HG02678 (cell line): Measurements from ENCODE around the gene RNF114.
A peak's percentile ranks its signal among the peaks of the same experiment; 100 is the strongest.
"Not testable (repeated sequence)": the region's sequence is repeated elsewhere in the genome, so short reads cannot be mapped to it uniquely, and the experiment has no call there.

Experiments
- ATAC-seq: cut with Tn5 transposase; IDR thresholded peaks from one replicate; pipeline ENCODE4 v1.9.1; 2021; ENCODE audit warnings: mild to moderate bottlenecking, moderate library complexity; ENCODE audit not compliant: unreplicated experiment

The RNF114 gene

DNA sequence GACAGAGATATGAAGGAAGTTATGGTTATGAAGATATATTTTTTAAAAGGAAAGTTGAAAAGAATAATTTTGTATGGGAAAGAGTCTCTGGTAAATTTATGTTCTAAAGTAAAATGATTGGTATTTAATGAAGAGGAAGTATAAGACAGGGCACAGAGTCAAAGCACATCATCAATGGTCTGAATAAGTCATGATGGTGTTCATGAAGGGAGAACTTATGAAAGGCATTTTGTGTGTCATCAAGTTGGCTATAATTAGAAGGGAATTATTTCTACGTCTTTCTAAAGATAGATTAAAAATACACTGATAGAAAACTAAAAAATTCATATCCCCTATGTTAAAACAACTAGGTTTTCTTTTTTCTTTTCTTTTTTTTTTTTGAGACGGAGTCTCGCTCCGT lies 25.2 kb downstream of the RNF114 start:
- ATAC-seq: no peak

DNA sequence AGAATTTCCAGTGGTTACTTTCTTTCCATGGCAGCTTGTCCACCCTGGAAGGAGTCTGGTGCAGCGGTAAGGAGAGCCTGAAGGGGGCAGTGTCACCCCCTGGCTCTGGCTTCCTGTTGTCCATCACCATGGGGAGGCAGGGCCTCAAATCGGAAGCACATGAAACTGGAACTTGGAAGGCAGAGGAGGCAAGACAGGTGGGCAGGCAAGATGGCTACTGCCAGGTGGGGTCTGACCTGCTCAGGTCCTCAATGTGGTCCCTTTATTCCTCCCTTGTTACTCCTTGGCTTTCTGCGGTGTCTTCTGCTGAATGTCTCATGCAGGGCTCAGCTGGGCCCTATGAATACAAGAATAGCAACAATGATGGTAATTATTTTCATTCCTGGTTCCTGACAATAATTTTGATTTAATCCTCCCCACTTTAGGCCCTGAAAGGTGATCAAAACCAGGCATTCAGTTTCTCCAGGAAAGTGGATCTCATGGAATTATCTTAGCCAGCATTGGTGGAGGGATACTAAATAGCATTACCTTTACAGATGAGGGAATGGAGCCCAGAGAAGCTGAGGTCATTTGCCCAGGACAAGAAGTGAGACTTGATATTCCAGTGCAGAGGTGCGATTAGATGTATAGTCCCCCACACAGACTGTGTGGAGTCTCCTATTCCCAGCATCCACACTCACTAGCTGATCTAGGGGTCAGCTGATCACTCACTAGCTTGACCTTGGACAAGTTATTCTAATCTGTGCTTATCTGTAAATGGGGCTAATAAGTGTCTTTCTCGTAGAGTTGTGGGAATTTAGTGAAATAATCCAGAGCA lies 29.0 kb downstream of the RNF114 start:
- ATAC-seq: no peak

DNA sequence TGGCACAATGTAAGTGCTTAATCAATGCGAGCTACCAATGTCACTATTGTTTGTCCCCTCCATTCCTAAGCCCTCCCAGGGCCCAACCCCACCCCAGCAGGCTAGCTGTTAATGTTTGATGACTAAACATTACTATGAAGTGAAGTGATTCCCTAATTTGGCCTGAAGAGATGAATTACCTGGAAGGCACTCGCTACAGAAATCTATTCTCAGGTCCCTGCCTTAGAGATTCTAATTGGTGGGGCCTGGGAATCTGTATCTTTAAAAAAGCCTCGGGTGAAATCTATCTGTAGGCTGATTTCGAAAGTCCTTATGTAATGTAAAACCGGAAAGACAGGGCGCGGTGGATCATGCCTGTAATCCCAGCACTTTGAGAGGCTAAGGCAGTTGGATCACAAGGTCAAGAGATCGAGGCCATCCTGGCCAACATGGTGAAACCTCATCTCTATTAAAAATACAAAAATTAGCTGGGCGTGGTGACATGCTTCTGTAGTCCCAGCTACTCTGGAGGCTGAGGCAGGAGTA lies 29.6 kb downstream of the RNF114 start:
- no peak for ATAC-seq

DNA sequence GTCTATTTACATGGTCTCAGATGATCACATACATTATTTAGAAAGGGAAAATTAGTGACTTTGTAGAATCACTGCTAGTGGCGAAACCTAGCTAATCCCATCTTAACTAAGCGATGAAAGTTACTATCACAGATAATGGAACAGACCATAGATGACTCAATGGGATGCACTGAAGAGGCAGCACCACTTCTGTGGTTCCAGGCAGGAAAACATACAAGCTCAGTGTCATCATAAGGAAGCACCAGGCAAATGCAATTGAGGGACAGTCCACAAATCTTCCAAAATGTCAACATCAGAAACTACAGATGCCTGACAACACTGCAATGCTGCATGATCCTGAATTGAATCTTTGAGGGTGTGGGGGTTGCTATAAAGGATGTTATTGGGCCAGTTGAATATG lies 30.7 kb downstream of the RNF114 start:
- ATAC-seq: no peak

DNA sequence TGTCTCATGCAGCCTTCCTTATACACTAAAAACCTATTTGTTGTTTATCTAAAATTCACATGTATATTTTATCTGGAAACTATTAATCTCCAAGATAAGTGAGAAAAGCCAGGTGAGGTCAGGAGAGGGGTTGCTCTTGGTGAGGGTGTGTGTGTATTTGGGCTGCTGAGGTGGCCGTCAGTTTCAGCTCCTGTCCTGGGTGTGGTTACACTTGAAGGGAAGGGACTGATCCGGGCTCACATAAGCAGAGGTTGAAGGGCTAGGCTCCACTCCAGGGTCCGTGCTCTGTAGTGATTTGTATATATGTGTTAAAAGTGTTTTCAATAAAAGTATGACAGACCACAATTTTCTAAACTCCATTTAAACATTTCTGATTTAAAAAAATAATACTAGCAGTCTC lies 33.0 kb downstream of the RNF114 start:
- no peak for ATAC-seq

DNA sequence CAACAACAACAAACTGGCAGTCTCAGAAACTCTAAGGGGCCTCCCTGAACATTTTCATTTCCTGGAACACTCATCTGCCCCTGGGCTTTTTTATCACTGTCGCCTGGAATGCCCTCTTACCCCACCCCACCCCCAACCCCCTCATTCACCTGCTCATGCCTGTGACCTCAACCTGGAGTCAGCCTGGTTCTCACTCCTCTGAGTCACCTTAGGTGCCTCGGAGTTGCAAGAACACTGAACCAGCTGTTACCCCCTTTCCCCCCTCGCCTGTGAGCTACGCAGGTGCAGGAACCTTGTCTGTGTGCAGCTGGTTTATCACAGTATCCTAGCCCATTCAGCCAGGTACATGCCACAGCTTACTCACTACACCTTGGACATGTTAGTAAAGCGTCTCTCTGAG lies 33.7 kb downstream of the RNF114 start:
- ATAC-seq: no peak

DNA sequence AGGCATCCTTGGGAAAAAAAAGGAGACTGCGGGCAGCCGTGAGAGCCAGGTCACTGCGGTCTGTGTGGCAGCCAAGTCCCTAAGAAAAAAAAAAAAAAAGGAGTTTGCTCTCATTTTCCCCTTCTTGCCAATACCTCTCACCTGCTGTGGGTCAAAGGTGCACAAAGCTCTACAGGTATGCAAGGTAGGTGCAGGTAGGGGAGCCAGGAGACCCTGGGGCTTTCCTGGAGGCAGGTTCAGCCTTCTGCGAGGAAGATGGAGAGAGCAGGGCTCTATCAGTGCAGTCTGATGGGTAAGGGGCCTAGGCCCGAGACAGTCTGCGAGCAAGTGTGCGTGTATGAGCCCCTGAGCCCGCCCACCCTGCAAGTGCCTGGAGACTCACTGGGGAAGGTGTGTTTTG lies 34.3 kb downstream of the RNF114 start:
- no peak for ATAC-seq

DNA sequence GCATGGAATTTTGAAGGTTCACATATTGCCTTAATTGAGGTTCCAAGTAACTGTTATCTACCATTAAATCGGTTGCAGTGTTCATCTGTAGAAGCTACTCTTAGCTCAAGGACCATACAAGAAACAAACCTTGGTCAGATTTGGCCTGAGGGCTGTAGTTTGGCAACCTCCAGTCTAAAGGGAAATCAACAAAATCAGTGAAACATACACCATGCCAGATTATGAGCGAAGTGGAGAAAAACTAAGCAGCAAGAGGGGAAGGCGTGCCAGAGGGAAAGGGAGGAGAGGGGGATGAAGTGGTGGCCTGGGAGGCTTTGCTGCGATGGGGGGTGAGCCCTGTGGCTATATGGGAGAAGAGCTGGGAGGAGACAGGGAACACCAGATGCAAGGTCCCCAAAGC lies 37.8 kb downstream of the RNF114 start:
- no peak for ATAC-seq

DNA sequence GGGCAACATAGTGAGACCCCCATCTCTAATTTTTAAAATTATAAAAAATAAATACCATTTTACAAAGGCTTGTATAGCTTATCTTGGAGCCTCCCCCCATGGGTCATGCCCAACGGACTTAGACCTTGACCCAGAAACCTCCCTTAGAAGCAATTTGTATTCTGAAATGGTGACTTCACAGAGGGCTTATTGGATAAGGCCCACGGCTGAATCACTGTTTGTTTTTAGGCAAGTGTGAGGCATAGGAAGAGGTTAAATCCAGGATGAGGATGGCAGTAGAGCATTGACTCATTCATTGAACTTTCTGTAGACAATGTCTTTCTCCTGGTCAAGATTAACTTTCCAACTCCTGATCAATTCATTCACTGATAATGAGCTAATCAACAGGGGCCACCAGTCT lies 40.3 kb downstream of the RNF114 start:
- no peak for ATAC-seq

DNA sequence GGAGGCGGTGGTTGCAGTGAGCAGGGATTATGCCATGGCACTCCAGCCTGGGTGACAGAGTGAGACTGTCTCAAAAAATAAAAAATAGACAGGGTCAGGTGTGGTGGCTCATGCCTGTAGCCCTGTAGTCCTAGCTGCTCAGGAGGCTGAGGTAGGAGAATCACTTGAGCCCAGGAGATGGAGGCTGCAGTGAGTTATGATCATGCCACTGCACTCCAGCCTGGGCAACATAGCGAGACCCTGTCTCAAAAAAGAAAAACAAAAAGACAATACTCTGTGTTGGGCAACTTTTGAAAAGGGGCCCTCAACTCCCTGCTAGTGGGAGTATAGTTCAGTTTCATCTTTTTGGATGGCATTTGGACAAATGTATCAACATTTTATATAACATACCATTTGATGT lies 41.5 kb downstream of the RNF114 start:
- not testable (repeated sequence) for ATAC-seq

DNA sequence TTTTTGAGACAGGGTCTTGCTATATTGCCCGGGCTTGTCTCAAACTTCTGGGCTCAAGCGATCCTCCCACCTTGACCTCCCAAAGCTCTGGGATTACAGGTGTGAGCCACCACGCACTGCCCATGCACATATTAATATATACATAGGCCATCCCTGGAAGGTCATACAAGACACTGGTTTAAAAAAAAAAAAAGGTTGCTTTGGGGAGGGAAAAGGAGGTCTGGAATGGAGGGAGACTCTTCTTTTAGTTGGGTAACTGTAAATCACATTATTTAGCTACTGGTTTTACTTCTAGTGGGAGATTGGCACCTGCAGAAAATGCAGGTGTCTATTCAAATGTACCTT lies 42.5 kb downstream of the RNF114 start:
- ATAC-seq: no peak

DNA sequence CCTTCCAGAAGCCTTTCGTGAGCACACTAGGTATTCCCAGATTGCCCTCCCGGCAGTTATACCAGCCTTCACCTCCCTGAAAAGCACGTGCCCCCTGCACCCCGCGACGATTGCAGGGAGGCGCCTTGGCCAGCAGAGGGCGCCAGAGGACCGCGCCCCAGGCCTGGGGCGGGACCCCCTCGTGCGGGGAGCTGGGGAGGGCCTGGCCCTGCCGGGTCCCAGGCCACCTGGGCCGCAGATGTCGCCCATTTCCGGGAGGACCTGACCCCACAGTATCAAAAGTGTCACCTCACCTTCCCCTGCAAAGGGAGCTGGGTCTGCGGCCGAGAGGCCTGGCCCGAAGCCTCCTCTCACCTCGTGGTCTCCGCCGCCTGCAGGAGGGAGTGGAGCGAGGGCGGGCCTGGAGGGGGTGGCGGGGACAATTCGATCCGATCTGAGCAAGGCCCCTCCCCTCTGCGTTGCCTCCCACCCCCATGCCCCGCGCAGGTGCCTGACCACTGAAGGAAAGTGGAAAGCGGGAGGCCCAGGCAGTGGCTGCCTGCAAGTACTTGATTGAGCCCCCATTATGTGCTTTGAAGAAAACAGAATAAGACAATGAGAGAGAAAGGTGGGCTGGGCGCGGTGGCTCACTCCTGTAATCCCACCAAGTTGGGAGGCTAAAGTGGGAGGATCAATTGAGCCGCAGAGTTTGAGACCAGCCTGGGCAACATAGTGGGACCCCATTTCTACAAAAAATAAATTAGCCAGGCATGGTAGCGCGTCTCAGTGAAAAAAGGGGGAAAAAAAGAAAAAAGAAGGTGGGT lies 43.0 kb downstream of the RNF114 start:
- ATAC-seq: no peak

DNA sequence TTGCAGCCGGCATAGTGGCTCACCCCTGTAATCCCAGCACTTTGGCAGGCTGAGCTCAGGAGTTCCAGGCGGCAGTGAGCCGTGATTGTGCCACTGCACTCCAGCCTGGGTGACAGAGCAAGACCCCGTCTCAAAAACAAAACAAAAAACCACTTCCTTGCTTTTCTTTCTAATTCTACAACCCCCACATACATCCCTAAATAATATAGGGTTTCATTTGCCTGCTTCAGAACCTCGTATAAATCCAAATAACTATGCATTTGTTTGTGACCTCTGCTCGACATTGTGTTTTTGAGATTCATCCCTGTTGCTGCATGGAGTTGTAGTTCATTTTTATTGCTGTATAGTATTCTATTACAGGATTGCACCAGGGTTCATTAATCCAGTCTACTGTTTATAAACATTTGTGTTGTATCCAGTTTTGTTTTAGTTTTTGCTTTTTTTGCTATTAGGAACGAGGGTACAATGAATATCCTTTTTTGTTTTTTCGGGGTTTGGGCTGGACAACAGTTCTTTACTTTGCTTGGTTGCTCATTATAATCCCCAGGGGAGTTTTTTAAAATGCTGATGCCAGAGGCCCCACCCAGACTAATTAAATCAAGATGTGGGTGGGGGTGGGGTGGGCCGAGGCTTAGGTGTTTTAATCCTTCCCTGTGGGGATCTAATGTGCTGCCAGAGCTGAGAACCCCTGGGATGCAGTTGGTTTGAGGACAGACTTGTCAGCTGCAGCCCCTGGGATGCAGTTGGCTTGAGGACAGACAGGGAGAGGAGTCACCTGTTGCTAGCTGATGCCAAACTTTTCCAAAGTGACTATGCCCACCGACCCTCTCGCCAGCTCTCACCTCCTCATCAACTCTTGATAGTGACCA lies 44.2 kb downstream of the RNF114 start:
- no peak for ATAC-seq

DNA sequence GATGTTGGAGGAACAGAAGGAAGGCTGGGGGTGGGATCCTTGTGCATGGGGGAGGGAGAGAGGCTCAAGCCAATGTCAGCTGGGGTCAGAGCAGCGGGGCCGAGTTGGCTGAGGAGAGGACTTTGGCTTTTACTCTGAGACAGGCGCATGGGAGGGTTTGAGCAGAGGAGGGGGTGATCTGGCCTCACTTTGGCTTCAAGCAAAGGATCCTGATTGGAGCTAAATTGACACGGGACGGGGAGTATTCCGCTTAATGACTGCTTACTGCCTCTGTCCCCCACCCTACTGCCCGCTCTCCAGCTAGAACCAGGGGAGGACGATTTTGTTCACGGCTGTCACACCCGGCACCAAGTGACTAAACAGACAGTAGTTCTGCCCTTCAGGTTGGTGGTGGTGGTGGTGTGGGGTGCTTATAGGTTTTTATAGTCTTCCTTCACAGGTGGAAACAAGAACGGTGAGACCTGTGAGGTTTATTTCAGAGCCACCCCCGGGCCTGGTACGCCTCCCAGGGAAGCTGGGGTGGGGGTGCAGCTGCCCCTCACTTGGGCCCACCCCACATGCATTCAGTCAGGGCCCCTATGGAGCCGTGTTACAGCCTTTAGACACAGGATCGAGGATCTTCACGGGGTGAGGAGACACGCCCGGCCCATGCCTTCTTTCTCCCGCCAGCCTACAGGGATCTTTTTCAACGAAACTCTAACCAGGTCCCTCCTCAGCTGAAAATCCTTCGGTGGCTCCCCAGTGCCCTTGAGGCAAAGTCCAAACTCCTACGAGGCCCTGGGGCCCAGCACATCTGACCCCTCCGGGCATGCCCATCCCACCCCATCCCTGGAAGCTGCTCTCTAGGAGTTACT lies 45.2 kb downstream of the RNF114 start:
- no peak for ATAC-seq

DNA sequence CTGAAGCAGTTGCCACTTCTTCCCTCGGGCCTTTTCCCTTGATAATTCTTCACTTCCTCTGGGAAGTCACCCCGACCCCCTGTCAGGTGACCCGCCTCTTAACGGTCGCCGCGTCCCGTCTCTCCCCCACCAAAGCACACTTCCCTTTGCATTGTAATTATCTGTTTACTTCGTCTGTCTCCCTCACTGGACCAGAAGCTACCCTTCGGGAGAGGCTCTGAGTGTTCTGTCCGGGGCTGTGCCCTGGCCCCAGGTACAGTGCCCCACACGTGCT lies 45.8 kb downstream of the RNF114 start:
- ATAC-seq: no peak

DNA sequence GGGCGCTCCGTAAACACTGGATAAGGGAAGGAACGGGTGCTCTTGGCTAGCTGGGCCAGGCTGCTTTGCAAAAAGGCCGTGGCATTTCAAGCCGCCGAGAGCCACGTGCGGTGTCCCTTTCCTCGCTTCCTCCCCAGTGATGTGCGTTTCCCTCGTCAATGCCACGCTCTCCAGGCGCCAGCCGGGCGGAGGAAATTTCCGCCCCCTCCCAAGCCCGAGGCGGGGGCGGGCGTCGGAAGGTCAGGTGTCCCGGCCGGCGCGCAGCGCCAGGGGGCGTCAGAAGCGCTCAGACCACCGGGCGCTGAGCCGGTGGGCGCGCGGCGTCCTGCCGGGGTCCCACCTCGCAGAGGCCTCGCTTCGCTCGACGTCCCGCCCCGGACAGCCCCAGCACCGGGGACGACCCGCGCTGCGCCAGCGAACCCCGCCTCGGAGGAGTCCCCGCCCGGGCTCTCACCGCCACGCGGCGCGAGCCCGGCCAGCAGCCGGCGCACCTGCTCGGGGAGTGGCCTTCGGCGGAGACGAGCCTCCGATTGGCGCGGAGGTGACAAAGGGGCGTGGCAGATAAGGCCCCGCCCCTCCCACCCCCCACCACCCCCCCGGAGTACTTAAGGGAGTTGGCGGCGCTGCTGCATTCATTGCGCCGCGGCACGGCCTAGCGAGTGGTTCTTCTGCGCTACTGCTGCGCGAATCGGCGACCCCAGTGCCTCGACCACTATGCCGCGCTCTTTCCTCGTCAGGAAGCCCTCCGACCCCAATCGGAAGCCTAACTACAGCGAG lies 46.3 kb downstream of the RNF114 start, which contains the start of gene SNAI1:
SNAI1 (plus strand) TSS at position 635 of the 777 bp plus-strand sequence; CDS start at position 715, 80 bp downstream.
- ATAC-seq: peak; percentile 85

DNA sequence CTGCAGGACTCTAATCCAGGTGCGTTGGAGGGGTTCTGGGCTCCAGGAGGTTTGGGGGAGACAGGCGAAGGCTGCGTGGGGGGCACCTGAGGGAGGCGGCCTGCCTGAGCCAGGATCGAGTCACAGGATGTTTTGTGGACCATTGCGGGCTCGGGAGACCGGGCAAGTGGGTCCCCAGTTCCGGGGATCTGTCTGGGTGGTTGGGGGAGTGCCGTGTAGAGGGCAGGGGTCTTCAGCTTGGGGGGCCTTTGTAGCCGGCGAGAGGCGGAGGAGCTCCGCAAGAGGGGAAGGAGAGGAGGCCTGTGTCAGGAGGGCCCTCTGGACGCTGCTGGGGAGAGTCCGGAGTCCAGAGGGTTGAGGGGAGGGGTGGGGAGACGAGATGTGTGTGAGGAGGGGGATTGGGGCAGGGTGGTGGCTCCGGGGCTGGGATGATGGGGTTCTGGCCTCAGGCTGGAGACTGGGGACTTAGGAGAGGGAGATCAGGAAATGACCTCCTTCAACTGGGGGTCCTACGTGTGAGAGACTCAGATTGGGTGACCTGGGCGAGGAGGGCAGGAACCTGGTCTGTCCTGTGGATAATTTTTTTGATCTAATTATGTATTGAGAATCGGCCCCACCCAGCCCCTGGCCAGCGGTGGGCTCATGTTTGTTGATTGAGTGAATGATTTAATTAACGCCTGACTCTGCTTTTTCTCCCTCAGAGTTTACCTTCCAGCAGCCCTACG lies 47.1 kb downstream of the RNF114 start:
- no peak for ATAC-seq

DNA sequence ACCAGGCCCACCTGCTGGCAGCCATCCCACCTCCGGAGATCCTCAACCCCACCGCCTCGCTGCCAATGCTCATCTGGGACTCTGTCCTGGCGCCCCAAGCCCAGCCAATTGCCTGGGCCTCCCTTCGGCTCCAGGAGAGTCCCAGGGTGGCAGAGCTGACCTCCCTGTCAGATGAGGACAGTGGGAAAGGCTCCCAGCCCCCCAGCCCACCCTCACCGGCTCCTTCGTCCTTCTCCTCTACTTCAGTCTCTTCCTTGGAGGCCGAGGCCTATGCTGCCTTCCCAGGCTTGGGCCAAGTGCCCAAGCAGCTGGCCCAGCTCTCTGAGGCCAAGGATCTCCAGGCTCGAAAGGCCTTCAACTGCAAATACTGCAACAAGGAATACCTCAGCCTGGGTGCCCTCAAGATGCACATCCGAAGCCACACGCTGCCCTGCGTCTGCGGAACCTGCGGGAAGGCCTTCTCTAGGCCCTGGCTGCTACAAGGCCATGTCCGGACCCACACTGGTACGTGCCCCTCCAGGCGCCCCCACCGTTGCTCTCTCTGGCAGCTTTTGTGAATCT lies 47.7 kb downstream of the RNF114 start:
- ATAC-seq: no peak
